ENCODE data around the gene KCNIP3.

DNA sequence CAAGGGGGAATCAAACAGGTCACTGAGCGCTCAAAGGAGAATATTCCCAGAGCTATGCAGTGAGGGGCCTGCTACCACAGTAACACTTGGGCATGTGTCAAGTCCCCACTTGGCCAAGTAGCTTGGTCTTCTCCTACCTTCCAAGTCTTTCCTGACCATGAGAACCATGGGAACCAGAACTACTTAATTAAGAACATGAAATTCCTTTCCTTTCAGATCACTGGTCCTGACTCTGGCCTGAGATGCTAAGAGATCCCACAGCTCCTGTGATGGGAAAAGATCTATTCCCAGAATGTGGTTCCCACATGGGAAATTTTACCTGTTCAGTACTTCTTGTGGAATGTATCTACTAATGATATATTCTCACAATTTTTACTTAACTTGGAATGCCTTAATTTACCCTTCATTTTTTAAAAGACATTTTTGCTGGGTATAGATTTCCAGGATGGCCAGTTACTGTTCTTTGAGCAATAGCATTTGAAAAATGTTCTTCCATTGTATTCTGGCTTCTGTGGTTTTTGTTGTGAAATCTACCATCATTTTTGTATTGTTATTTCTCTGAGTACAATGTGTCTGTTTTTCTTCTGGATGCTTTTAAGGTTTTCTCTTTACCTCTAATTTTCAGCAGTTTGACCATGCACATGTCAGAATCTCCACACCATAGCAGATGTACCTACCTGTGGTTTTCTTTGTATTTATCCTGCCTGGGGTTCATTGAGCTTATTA is 37.9 kb downstream of the KCNIP3 start:
- TF ChIP-seq CTCF (IDR thresholded peaks at IDR 0.05 in 2 of 3, conservative IDR thresholded peaks at IDR 0.05 in 1 of 3; ENCODE audit: insufficient read depth in 2 of 3, low read depth in 1 of 3, low read length in 3 of 3) (no peak), NR2C2 (CRISPR knock-in tag; IDR thresholded peaks at IDR 0.05) (no peak), NR2C2 (tag; IDR thresholded peaks at IDR 0.05) (no peak), NFYB (IDR thresholded peaks at IDR 0.05; ENCODE audit: extremely low read depth, insufficient read length) (no peak), ZC3H11A (IDR thresholded peaks at IDR 0.05; ENCODE audit: low read depth, low read length) (no peak), STAG1 (CRISPR knock-in tag; IDR thresholded peaks at IDR 0.05; ENCODE audit: borderline replicate concordance) (no peak), ZNF668 (CRISPR knock-in tag; IDR thresholded peaks at IDR 0.05) (no peak), ESRRA (IDR thresholded peaks at IDR 0.05; ENCODE audit: borderline replicate concordance, low read depth) (no peak), TBP (optimal IDR thresholded peaks at IDR 0.05; ENCODE audit: low read depth, low read length) (no peak), EP300 (IDR thresholded peaks at IDR 0.05; ENCODE audit: low read length) (no peak), CBX2 (IDR thresholded peaks at IDR 0.05; ENCODE audit: insufficient read depth, low read length, poor library complexity, severe bottlenecking) (no peak)

All from K562 (cell line).